CD4-positive, alpha-beta T cell (primary cell): ENCODE data around the gene CATSPERZ. TPM values are rescaled to one million over a fixed set of nuclear protein-coding genes. Genes with fewer than 3 reads are reported as not detected.

Experiments
- ATAC-seq: fragments of 200-7000 bp; cut with Tn5 transposase; one replicate; pipeline ENCODE4 v1.10.0; 2022; ENCODE audit warnings: mild to moderate bottlenecking; ENCODE audit not compliant: poor library complexity
- CTCF ChIA-PET: fragments of 350-600 bp; sonication (Branson Sonifier 250); formaldehyde crosslinking; loops from one replicate; lab custom pipeline; 2021; ENCODE audit warnings: antibody characterized with exemption, inconsistent platforms; lab: Charles Lee
- POLR2A ChIA-PET: fragments of 350-600 bp; sonication (Branson Sonifier 250); formaldehyde crosslinking; loops from one replicate; lab custom pipeline; 2021; ENCODE audit warnings: antibody characterized with exemption, inconsistent platforms; lab: Charles Lee
- DNase-seq, 14 experiments: peaks; one replicate each; pipeline ENCODE4 v3.0.0-alpha.2; 2013 to 2020; ENCODE audit warnings: mixed read lengths in 2 of 14
- H3K27ac ChIP-seq, 2 donors: one replicate each; pipeline versions ENCODE4 v1.5.1 to v1.7.0; 2013; ENCODE audit warnings: low read length in 2 of 2, low read depth in 1 of 2, mild to moderate bottlenecking in 1 of 2
- H3K27me3 ChIP-seq, 2 experiments: 1 replicate in 1 of 2; 2 replicates in 1 of 2; pipeline versions ENCODE4 v1.6.1 to v1.7.0; 2013; ENCODE audit warnings: low read length in 2 of 2, control low read depth in 1 of 2, mild to moderate bottlenecking in 1 of 2, moderate library complexity in 1 of 2; ENCODE audit not compliant: insufficient read depth in 2 of 2, control insufficient read depth in 1 of 2
- H3K36me3 ChIP-seq: one replicate; pipeline ENCODE4 v1.6.1; 2013; ENCODE audit warnings: low read length, control low read depth; ENCODE audit not compliant: insufficient read depth
- H3K4me1 ChIP-seq: one replicate; pipeline ENCODE4 v1.6.1; 2013; ENCODE audit warnings: low read length, control low read depth; ENCODE audit not compliant: insufficient read depth
- H3K4me3 ChIP-seq: one replicate; pipeline ENCODE4 v1.5.1; 2013; ENCODE audit warnings: mild to moderate bottlenecking, low read length, moderate library complexity
- H3K9me3 ChIP-seq, 2 experiments: 1 replicate in 1 of 2; 2 replicates in 1 of 2; pipeline versions ENCODE4 v1.6.1 to v1.7.0; 2013; ENCODE audit warnings: low read length in 2 of 2, mild to moderate bottlenecking in 2 of 2, control low read depth in 1 of 2, moderate library complexity in 1 of 2; ENCODE audit not compliant: control insufficient read depth in 1 of 2, insufficient read depth in 1 of 2
- H3K27ac Mint-ChIP-seq: one replicate; pipeline ENCODE4 v1.8.0; 2020; ENCODE audit warnings: mixed read lengths
- H3K27me3 Mint-ChIP-seq: one replicate; pipeline ENCODE4 v1.8.0; 2021; ENCODE audit warnings: mixed read lengths
- H3K36me3 Mint-ChIP-seq: one replicate; pipeline ENCODE4 v1.8.0; 2021; ENCODE audit warnings: low read depth, mixed read lengths
- H3K4me1 Mint-ChIP-seq: one replicate; pipeline ENCODE4 v1.8.0; 2021; ENCODE audit warnings: low read depth, mixed read lengths
- H3K4me3 Mint-ChIP-seq: one replicate; pipeline ENCODE4 v1.8.0; 2020; ENCODE audit warnings: mild to moderate bottlenecking, mixed read lengths
- H3K9me3 Mint-ChIP-seq: one replicate; pipeline ENCODE4 v1.8.0; 2020; ENCODE audit warnings: mixed read lengths
- CTCF ChIP-seq: fragments of 200-600 bp; IDR thresholded peaks from one replicate; pipeline ENCODE4 v1.8.0; 2022; ENCODE audit warnings: antibody characterized with exemption, mild to moderate bottlenecking
- intact Hi-C, 2 experiments: fragments of 100-400 bp; cut with DNase I in 1 of 2; cut with micrococcal nuclease in 1 of 2; formaldehyde crosslinking; loops; one replicate each; pipeline versions ENCODE4 v1.15.1 to v1.9.0; 2023 to 2025; cut with DNase I, micrococcal nuclease
- total RNA-seq, 174 experiments: library from RNA in 2 of 174; stranded (reverse) in 2 of 174; gene quantifications; one replicate each; pipeline ENCODE4 v1.2.3 and lab custom pipeline; 2021 to 2026

Gene CATSPERZ
- total RNA-seq, 2 experiments from 2014 or later, result not detected

- Mint-ChIP-seq H3K36me3 (peaks cover 6% of the 10 kb centered on the region), H3K4me1 (peaks cover 8% of the 10 kb centered on the region), H3K9me3 (no peaks in the 10 kb centered on the region), H3K27me3 (no peaks in the 10 kb centered on the region), H3K27ac (no peak overlapping the region), H3K4me3 (no peak overlapping the region)
- intact Hi-C loops, result no loop called here
- DNase-seq (no peak), ATAC-seq (no peak)
- H3K4me3 ChIP-seq, result no peak overlapping the region
- ChIA-PET POLR2A (interaction anchor here (1.0 kb wide), 1 partner anchor 69 kb away, joined by 3 read pairs; no protein-coding TSS in a partner anchor), CTCF (interaction anchor here (1.3 kb wide), 1 partner anchor 24 kb away, joined by 3 read pairs; no protein-coding TSS in a partner anchor)
- H3K27ac ChIP-seq, result no peak overlapping the region
- no peaks in the 10 kb centered on the region for H3K27me3 ChIP-seq
- H3K36me3 ChIP-seq, result peaks cover 23% of the 10 kb centered on the region
- TF ChIP-seq CTCF, result no peak
- H3K4me1 ChIP-seq, result peaks cover 11% of the 10 kb centered on the region
- no peaks in the 10 kb centered on the region for H3K9me3 ChIP-seq
Measured at GRCh38 chr11:64276653-64277431, 23.3 kb upstream of the CATSPERZ start.

GRCh38 chr11:64278576-64279190, 21.5 kb upstream of the CATSPERZ start:
- Mint-ChIP-seq H3K27ac (no peak overlapping the region), H3K9me3 (no peaks in the 10 kb centered on the region), H3K4me3 (no peak overlapping the region), H3K36me3 (peaks cover 6% of the 10 kb centered on the region), H3K4me1 (peaks cover 14% of the 10 kb centered on the region), H3K27me3 (no peaks in the 10 kb centered on the region)
- Histone ChIP-seq H3K4me3 (no peak overlapping the region), H3K27ac (no peak overlapping the region), H3K27me3 (no peaks in the 10 kb centered on the region), H3K36me3 (peaks cover 33% of the 10 kb centered on the region), H3K4me1 (peaks cover 12% of the 10 kb centered on the region), H3K9me3 (no peaks in the 10 kb centered on the region)
- DNase-seq (no peak), ATAC-seq (no peak)
- no peak for TF ChIP-seq CTCF
- intact Hi-C loops, result no loop called here
- ChIA-PET POLR2A (no interaction called here), CTCF (interaction anchor here (1.2 kb wide), 1 partner anchor 26 kb away, joined by 4 read pairs; no protein-coding TSS in a partner anchor)

GRCh38 chr11:64281957-64282770, 18.0 kb upstream of the CATSPERZ start:
- Mint-ChIP-seq H3K27me3 (no peaks in the 10 kb centered on the region), H3K4me3 (peak overlapping the region; percentile 45), H3K36me3 (peaks cover 11% of the 10 kb centered on the region), H3K9me3 (no peaks in the 10 kb centered on the region), H3K4me1 (peaks cover 21% of the 10 kb centered on the region), H3K27ac (no peak overlapping the region)
- Histone ChIP-seq H3K27ac (no peak overlapping the region), H3K4me3 (no peak overlapping the region), H3K27me3 (no peaks in the 10 kb centered on the region), H3K36me3 (peaks cover 19% of the 10 kb centered on the region), H3K4me1 (peaks cover 34% of the 10 kb centered on the region), H3K9me3 (no peaks in the 10 kb centered on the region)
- ATAC-seq (no peak), DNase-seq (no peak)
- CTCF ChIA-PET, result interaction anchor here (1.2 to 5.8 kb wide), 3 partner anchors 11 to 461 kb away, joined by 3 to 36 read pairs (median 7); no protein-coding TSS in a partner anchor
- TF ChIP-seq CTCF, result no peak
- POLR2A ChIA-PET, result interaction anchor here (1.1 to 5.3 kb wide), 2 partner anchors 12 to 76 kb away, joined by 3 to 125 read pairs; partner anchors contain the start of gene FERMT3
- intact Hi-C loops, result no loop called here
